Suprapubic skin (tissue), 4 donors: ENCODE measurements around the gene EXOSC2. TPM values are rescaled to one million over a fixed set of nuclear protein-coding genes. Genes with fewer than 3 reads are reported as not detected.

Experiments used
- DNase-seq, 2 donors: peaks; one replicate each; pipeline ENCODE4 v3.0.0-alpha.2; 2019; ENCODE audit warnings: low spot score in 2 of 2
- H3K27ac ChIP-seq: fragments of 200-600 bp; sonication (generic); one replicate; pipeline ENCODE4 v1.5.1; 2019
- H3K27me3 ChIP-seq: fragments of 200-600 bp; sonication (generic); one replicate; pipeline ENCODE4 v1.5.1; 2019
- H3K36me3 ChIP-seq: fragments of 200-600 bp; sonication (generic); one replicate; pipeline ENCODE4 v1.5.1; 2019
- H3K4me1 ChIP-seq: fragments of 200-600 bp; sonication (generic); one replicate; pipeline ENCODE4 v1.5.1; 2019
- H3K4me3 ChIP-seq: fragments of 200-600 bp; sonication (generic); one replicate; pipeline ENCODE4 v1.5.1; 2019; ENCODE audit warnings: mild to moderate bottlenecking
- H3K9me3 ChIP-seq: fragments of 200-600 bp; sonication (generic); one replicate; pipeline ENCODE4 v1.5.1; 2019
- EP300 ChIP-seq: sonication (generic); formaldehyde crosslinking; IDR thresholded peaks from one replicate; pipeline ENCODE4 v1.6.1; 2017; ENCODE audit warnings: antibody characterized with exemption
- POLR2A ChIP-seq, 2 donors: fragments of 450-650 bp; IDR thresholded peaks; one replicate each; pipeline ENCODE4 v1.6.1; 2017; ENCODE audit warnings: antibody characterized with exemption in 2 of 2, mild to moderate bottlenecking in 2 of 2, moderate library complexity in 2 of 2
- POLR2AphosphoS5 ChIP-seq, 3 donors: sonication (generic); formaldehyde crosslinking; IDR thresholded peaks; one replicate each; pipeline ENCODE4 v1.6.1; 2017; ENCODE audit warnings: antibody characterized with exemption in 3 of 3
- WGBS: methylation state at CpG from one replicate; pipeline ENCODE4 v1.1.5; 2018; 5-methylcytosine and 5-hydroxymethylcytosine counted together
- total RNA-seq, 4 donors: library from RNA; depleted of rRNA; stranded (reverse); fragments of >200 nt; gene quantifications; one replicate each; pipeline ENCODE4 v1.1.0, GENCODE V29; 2016
- TF ChIP-seq, protein P1 (sequence below), 2 donors: fragments of 200-600 bp in 1 of 2; fragments of 450-650 bp in 1 of 2; sonication (generic) in 1 of 2; IDR thresholded peaks; one replicate each; pipeline ENCODE4 v1.5.1; 2016 to 2019; ENCODE audit warnings: antibody characterized with exemption in 2 of 2, mild to moderate bottlenecking in 1 of 2, moderate library complexity in 1 of 2

Gene EXOSC2
- total RNA-seq, 4 donors from 2014 or later, result 19.5 to 30.4 (median 23.8) TPM

DNA sequence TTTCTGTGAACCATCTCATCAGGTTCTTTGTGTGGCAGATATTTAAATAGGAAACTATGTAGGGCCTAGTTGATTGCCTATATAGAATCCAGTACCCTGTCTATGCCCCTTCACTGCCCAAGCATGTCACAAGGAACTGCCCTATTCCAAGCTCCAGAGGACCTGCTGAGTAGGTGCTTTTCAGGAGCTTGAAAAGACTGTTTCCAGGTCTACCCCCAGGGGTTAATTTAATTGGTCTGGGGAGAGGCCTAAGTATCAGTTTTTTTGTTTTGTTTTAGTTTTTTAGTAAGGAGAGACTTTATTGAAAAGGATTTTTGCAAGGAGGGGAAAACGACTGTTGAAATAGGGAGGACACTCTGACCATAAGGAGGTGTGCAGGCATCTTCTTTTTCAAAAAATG, 43.3 kb downstream of the EXOSC2 start:
- no peak overlapping the region for H3K4me3 ChIP-seq
- no peaks in the 10 kb centered on the region for H3K36me3 ChIP-seq
- TF ChIP-seq, protein P1, sequence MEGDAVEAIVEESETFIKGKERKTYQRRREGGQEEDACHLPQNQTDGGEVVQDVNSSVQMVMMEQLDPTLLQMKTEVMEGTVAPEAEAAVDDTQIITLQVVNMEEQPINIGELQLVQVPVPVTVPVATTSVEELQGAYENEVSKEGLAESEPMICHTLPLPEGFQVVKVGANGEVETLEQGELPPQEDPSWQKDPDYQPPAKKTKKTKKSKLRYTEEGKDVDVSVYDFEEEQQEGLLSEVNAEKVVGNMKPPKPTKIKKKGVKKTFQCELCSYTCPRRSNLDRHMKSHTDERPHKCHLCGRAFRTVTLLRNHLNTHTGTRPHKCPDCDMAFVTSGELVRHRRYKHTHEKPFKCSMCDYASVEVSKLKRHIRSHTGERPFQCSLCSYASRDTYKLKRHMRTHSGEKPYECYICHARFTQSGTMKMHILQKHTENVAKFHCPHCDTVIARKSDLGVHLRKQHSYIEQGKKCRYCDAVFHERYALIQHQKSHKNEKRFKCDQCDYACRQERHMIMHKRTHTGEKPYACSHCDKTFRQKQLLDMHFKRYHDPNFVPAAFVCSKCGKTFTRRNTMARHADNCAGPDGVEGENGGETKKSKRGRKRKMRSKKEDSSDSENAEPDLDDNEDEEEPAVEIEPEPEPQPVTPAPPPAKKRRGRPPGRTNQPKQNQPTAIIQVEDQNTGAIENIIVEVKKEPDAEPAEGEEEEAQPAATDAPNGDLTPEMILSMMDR (IDR thresholded peaks at IDR 0.05), result no peak
- TF ChIP-seq POLR2A (IDR thresholded peaks at IDR 0.05), result no peak
- no peak for TF ChIP-seq EP300
- TF ChIP-seq POLR2AphosphoS5 (IDR thresholded peaks at IDR 0.05), result no peak
- no peaks in the 10 kb centered on the region for H3K27me3 ChIP-seq
- H3K27ac ChIP-seq, result no peak overlapping the region
- DNase-seq, result no peak
- no peaks in the 10 kb centered on the region for H3K9me3 ChIP-seq
- H3K4me1 ChIP-seq, result peaks cover 3% of the 10 kb centered on the region
- 79% methylated on average over 1 of the region's 1 CpG for WGBS

DNA sequence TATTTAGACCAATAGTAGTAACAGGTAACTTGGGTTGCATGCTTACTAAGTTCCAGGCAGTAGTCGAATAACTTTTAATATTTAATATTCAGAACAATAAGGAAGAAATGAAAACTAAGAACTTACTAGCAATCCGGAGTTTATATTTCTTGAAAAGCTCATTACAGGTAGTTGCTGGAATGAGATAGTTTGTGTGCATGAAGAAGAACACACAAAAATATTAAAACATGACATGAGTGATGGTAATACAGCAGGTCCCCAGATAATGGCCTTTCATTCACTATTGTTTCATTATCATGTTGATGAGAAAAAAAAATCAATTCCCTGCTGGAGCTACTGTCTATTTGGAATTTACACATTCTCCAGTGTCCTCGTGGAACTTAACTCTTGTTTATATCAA, 44.7 kb downstream of the EXOSC2 start:
- Histone ChIP-seq H3K27ac (no peak overlapping the region), H3K9me3 (no peaks in the 10 kb centered on the region), H3K27me3 (no peaks in the 10 kb centered on the region), H3K4me3 (no peak overlapping the region), H3K36me3 (no peaks in the 10 kb centered on the region), H3K4me1 (no peaks in the 10 kb centered on the region)
- DNase-seq, result no peak
- no peak for TF ChIP-seq POLR2A (IDR thresholded peaks at IDR 0.05)
- 82% methylated on average over 3 of the region's 3 CpGs for WGBS

- Histone ChIP-seq H3K4me1 (no peaks in the 10 kb centered on the region), H3K9me3 (no peaks in the 10 kb centered on the region), H3K36me3 (no peaks in the 10 kb centered on the region), H3K27ac (no peak overlapping the region), H3K27me3 (no peaks in the 10 kb centered on the region), H3K4me3 (no peak overlapping the region)
- 94% methylated on average over 4 of the region's 4 CpGs for WGBS
- DNase-seq, result no peak
- TF ChIP-seq, protein P1 (IDR thresholded peaks at IDR 0.05), result no peak
- TF ChIP-seq POLR2A (IDR thresholded peaks at IDR 0.05), result no peak
- no peak for TF ChIP-seq EP300
- no peak for TF ChIP-seq POLR2AphosphoS5 (IDR thresholded peaks at IDR 0.05)
These were observed 45.5 kb downstream of the EXOSC2 start for GRCh38 chr9:130739081-130739480.

- no peaks in the 10 kb centered on the region for H3K36me3 ChIP-seq
- H3K27ac ChIP-seq, result no peak overlapping the region
- H3K27me3 ChIP-seq, result no peaks in the 10 kb centered on the region
- H3K4me1 ChIP-seq, result no peaks in the 10 kb centered on the region
- H3K9me3 ChIP-seq, result no peaks in the 10 kb centered on the region
- DNase-seq, result no peak
- 96% methylated on average over 10 of the region's 11 CpGs for WGBS
- H3K4me3 ChIP-seq, result no peak overlapping the region
- TF ChIP-seq EP300 (no peak), POLR2AphosphoS5 (IDR thresholded peaks at IDR 0.05) (no peak), POLR2A (IDR thresholded peaks at IDR 0.05) (no peak)
- TF ChIP-seq, protein P1 (IDR thresholded peaks at IDR 0.05), result no peak
These were observed 46.8 kb downstream of the EXOSC2 start for GRCh38 chr9:130740218-130741023.

DNA sequence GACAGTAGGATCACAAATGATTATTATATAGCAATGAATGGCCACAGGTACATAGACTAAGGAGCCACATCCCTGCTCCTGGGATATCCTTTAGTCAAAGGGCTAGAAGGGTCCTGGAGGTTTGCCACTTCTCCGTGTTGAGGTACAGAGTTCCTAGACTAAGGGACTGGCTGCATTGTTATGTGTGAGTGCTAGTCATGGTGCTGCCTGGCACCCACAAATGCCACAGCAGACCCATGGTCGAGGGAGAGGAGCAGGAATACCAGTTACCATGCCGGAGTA, 47.4 kb downstream of the EXOSC2 start:
- no peaks in the 10 kb centered on the region for H3K9me3 ChIP-seq
- WGBS, result 100% methylated on average over 2 of the region's 3 CpGs
- no peaks in the 10 kb centered on the region for H3K4me1 ChIP-seq
- H3K27me3 ChIP-seq, result no peaks in the 10 kb centered on the region
- H3K4me3 ChIP-seq, result no peak overlapping the region
- DNase-seq, result no peak
- no peaks in the 10 kb centered on the region for H3K36me3 ChIP-seq
- TF ChIP-seq, protein P1 (IDR thresholded peaks at IDR 0.05), result no peak
- TF ChIP-seq POLR2A (IDR thresholded peaks at IDR 0.05) (no peak), POLR2AphosphoS5 (IDR thresholded peaks at IDR 0.05) (no peak), EP300 (no peak)
- no peak overlapping the region for H3K27ac ChIP-seq
